ENCODE measurements around the gene TSSK2. TPM values are rescaled to one million over a fixed set of nuclear protein-coding genes. Genes with fewer than 3 reads are reported as not detected.

Gene TSSK2
- total and polyA plus RNA-seq, 2 donors (not counting 3 experiments of a cell fraction or from before 2014, with no cell fraction given): not detected

- Histone ChIP-seq H3K4me2 (ENCODE audit: insufficient read depth, low read length) (no peak overlapping the region), H3K4me3 (replicated peaks in 1 of 3; ENCODE audit: insufficient read depth in 1 of 3, low read depth in 1 of 3, low read length in 3 of 3) (no peak overlapping the region), H3K27ac (ENCODE audit: insufficient read depth, low read depth, low read length) (no peak overlapping the region), H3K9ac (replicated peaks; ENCODE audit: extremely low read depth, insufficient read depth, low read length) (no peak overlapping the region), H3K27me3 (ENCODE audit: control insufficient read depth in 2 of 2, insufficient read depth in 2 of 2, low read length in 2 of 2) (no peaks in the 10 kb centered on the region), H3K79me2 (ENCODE audit: control insufficient read depth, insufficient read depth, low read length) (no peaks in the 10 kb centered on the region), H3K9me1 (replicated peaks; ENCODE audit: control insufficient read depth, extremely low read depth, insufficient read depth, low read length) (no peaks in the 10 kb centered on the region), H3K9me3 (replicated peaks; ENCODE audit: control insufficient read depth, insufficient read depth, low read length) (no peaks in the 10 kb centered on the region), H4K20me1 (replicated peaks; ENCODE audit: control insufficient read depth, extremely low read depth, insufficient read depth, low read length) (no peaks in the 10 kb centered on the region), H2AFZ (ENCODE audit: low read depth, low read length) (no peak overlapping the region), H3K36me3 (ENCODE audit: control insufficient read depth in 2 of 2, extremely low read depth in 1 of 2, insufficient read depth in 2 of 2, low read length in 2 of 2) (peaks cover 3 to 21% of the 10 kb centered on the region in 2 experiments), H3K4me1 (ENCODE audit: control insufficient read depth, extremely low read depth, insufficient read depth, low read length) (no peaks in the 10 kb centered on the region)
- no TSS peak for BruUV-seq (replicated peaks)
- DNase-seq (ENCODE audit: low read depth, low spot score) (no peak), FAIRE-seq (no peak)
- intact Hi-C loops (cut with micrococcal nuclease): no loop called here
- ChIA-PET POLR2A (no interaction called here), CTCF (interaction anchor here (3.5 kb wide), 1 partner anchor 14 kb away, joined by 12 read pairs; the partner anchor contains the start of gene ESS2)
- TF ChIP-seq MAX (IDR thresholded peaks at IDR 0.05; ENCODE audit: insufficient read depth, insufficient read length) (no peak), GATA2 (IDR thresholded peaks at IDR 0.05; ENCODE audit: insufficient read depth, insufficient read length, low read depth, low read length) (no peak), MYC (IDR thresholded peaks at IDR 0.05; ENCODE audit: low read depth, low read length) (no peak), POLR2A (IDR thresholded peaks at IDR 0.05; ENCODE audit: low read depth, low read length) (no peak), FOS (IDR thresholded peaks at IDR 0.05; ENCODE audit: borderline replicate concordance, insufficient read depth, low read length) (no peak), JUN (IDR thresholded peaks at IDR 0.05; ENCODE audit: borderline replicate concordance, insufficient read depth, insufficient read length, low read depth) (no peak), POLR2AphosphoS5 (IDR thresholded peaks at IDR 0.05; ENCODE audit: insufficient read depth, low read depth, low read length) (no peak), EZH2 (IDR thresholded peaks at IDR 0.05; ENCODE audit: borderline replicate concordance, low read depth, low read length, severe bottlenecking) (no peak)
- TF ChIP-seq, protein P1, sequence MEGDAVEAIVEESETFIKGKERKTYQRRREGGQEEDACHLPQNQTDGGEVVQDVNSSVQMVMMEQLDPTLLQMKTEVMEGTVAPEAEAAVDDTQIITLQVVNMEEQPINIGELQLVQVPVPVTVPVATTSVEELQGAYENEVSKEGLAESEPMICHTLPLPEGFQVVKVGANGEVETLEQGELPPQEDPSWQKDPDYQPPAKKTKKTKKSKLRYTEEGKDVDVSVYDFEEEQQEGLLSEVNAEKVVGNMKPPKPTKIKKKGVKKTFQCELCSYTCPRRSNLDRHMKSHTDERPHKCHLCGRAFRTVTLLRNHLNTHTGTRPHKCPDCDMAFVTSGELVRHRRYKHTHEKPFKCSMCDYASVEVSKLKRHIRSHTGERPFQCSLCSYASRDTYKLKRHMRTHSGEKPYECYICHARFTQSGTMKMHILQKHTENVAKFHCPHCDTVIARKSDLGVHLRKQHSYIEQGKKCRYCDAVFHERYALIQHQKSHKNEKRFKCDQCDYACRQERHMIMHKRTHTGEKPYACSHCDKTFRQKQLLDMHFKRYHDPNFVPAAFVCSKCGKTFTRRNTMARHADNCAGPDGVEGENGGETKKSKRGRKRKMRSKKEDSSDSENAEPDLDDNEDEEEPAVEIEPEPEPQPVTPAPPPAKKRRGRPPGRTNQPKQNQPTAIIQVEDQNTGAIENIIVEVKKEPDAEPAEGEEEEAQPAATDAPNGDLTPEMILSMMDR (IDR thresholded peaks at IDR 0.05; ENCODE audit: extremely low read depth in 1 of 2, insufficient read depth in 1 of 2, low read depth in 1 of 2, low read length in 2 of 2): no peak
- dilution Hi-C loops (cut with MboI; ENCODE audit: extremely low pct_ligation_motif_present, low sequenced_read_pairs): no loop called here
Measured at GRCh38 chr22:19129871-19130270, 1.2 kb upstream of the TSSK2 start.
